SIG-M5 treated with dmso at 0.1 percent for 504 hours (cell line): ENCODE data around the gene TNS3.
A peak's percentile ranks its signal among the peaks of the same experiment; 100 is the strongest.

Experiments
- DNase-seq: peaks from one replicate; lab custom pipeline; 2025; ENCODE audit not compliant: unreplicated experiment; lab: John Stamatoyannopoulos, UW

TNS3 gene

GRCh38 chr7:47508389-47509380 is 73.2 kb downstream of the TNS3 start:
- DNase-seq: no peak

- no peak for DNase-seq
Observed at GRCh38 chr7:47507522-47507921, 74.4 kb downstream of the TNS3 start.

GRCh38 chr7:47506382-47507339 is 75.2 kb downstream of the TNS3 start:
- DNase-seq: no peak

GRCh38 chr7:47505312-47506007 is 76.5 kb downstream of the TNS3 start:
- no peak for DNase-seq

- no peak for DNase-seq
Observed at GRCh38 chr7:47504551-47505311, 77.2 kb downstream of the TNS3 start.

GRCh38 chr7:47503281-47503680 is 78.6 kb downstream of the TNS3 start:
- DNase-seq: no peak

GRCh38 chr7:47502240-47502877 is 79.6 kb downstream of the TNS3 start:
- no peak for DNase-seq

GRCh38 chr7:47501406-47501805 is 80.5 kb downstream of the TNS3 start:
- DNase-seq: no peak

GRCh38 chr7:47500103-47500563 is 81.8 kb downstream of the TNS3 start:
- no peak for DNase-seq

- no peak for DNase-seq
Observed at GRCh38 chr7:47498229-47499056, 83.5 kb downstream of the TNS3 start.

GRCh38 chr7:47497367-47498096 is 84.4 kb downstream of the TNS3 start:
- peak; percentile 86 for DNase-seq

GRCh38 chr7:47496666-47497065 is 85.2 kb downstream of the TNS3 start:
- DNase-seq: no peak

GRCh38 chr7:47496056-47496665 is 85.8 kb downstream of the TNS3 start:
- peak; percentile 14 for DNase-seq

GRCh38 chr7:47493976-47494911 is 87.7 kb downstream of the TNS3 start:
- peak; percentile 77 for DNase-seq

- no peak for DNase-seq
Observed at GRCh38 chr7:47492716-47493325, 89.1 kb downstream of the TNS3 start.
